ENCODE results near the gene DGCR2. TPM values are rescaled to one million over a fixed set of nuclear protein-coding genes. Genes with fewer than 3 reads are reported as not detected.

DGCR2 gene
- total RNA-seq, 2 experiments from 2014 or later, result 30.5 to 34.2 TPM

DNA sequence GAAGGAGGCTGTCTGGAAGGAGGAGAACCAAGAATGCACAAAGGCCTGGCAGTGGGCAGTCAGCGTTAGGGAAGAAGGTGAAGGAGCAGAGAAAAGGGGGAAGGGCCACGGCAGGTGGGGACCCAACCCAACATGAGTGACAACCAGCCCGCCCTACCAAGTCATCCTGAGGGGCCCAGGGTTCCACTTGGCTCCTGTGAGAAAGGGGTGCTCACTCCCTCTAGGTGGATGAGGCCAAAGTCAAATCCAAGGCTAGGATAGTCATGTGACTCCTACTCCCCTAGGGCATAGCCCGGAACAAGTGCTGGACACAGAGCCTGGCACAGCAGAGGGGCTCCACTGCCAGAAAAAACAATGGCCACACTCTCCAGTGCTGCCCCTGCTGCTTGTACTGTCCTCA, 2.2 kb upstream of the DGCR2 start:
- CTCF ChIA-PET, result no interaction called here
- no peak overlapping the region for H3K4me3 Mint-ChIP-seq
- no peak overlapping the region for H3K27ac Mint-ChIP-seq
- no peak for ATAC-seq
- H3K27me3 Mint-ChIP-seq (ENCODE audit: low read depth), result no peaks in the 10 kb centered on the region
- no peaks in the 10 kb centered on the region for H3K9me3 Mint-ChIP-seq (ENCODE audit: insufficient read depth)
- no peak for DNase-seq
- POLR2A ChIA-PET, result no interaction called here
- H3K36me3 Mint-ChIP-seq (ENCODE audit: low read depth), result peaks cover 5% of the 10 kb centered on the region
- peaks cover 27% of the 10 kb centered on the region for H3K4me1 Mint-ChIP-seq (ENCODE audit: low read depth)

DNA sequence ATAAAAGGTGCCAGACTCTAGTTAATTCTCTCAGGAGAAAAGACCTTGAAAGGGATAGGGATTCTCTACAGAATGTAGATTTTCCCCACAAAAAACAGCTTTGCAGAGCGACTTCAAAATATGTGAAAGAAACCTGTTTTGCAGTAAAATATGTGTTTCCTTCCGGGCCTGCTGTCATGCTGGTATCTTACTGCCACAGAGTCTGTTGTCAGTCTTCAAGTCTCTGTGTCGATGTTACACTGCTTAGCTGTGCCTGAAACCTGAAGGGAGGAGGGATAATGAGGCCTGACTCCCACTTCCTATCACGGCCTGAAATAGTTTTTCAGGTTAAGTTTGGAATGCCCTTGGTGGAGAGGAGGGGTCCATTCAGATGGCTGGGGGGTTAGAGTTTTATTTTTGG, 1.7 kb upstream of the DGCR2 start:
- Mint-ChIP-seq H3K9me3 (ENCODE audit: insufficient read depth) (no peaks in the 10 kb centered on the region), H3K36me3 (ENCODE audit: low read depth) (peaks cover 6% of the 10 kb centered on the region), H3K27me3 (ENCODE audit: low read depth) (no peaks in the 10 kb centered on the region), H3K4me1 (ENCODE audit: low read depth) (peaks cover 31% of the 10 kb centered on the region), H3K27ac (no peak overlapping the region), H3K4me3 (no peak overlapping the region)
- POLR2A ChIA-PET, result interaction anchor here (3.2 kb wide), 1 partner anchor 20 kb away, joined by 20 read pairs; the partner anchor contains the start of gene ESS2
- CTCF ChIA-PET, result no interaction called here
- ATAC-seq, result no peak
- DNase-seq, result no peak

DNA sequence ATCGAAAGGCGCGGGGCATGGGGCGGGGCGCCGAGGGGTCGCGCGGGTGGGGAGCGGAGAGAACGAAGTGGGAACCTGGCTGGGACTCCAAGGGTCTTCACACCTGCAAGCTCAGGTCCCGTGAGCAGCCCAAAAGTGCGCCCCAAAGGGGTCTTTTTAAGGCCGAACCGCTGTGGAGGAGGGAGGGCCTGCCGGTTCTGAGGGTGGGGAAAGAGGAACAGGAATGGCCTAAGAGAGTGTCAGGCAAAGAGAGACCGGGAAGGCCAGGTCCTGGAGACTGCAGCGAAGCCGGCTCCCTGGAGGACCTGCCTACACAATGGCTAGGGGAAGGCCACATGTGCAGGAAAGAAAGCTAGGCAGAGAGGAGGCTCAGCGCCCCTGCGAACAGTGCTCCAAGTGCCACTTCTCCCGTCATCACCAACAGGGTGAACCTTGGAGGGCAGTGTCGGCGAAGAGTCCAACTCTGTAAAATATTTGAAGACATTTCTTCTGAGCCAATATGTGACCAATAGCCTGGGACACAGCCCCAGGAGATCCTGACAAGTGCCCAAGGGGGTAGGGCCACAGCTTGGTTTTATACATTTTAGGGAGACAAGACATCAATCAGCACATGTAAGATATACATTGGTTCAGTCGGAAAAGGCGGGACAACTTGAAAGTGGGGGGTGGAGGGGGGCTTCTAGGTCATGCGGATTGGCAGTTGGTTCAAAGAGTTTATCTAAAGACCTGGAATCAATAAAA, 710 bp upstream of the DGCR2 start:
- ChIA-PET CTCF (interaction anchor here (0.6 to 2.4 kb wide), 4 partner anchors 12 to 22 kb away, joined by 3 to 12 read pairs (median 10); partner anchors contain the start of gene ESS2), POLR2A (interaction anchor here (0.6 to 3.2 kb wide), 5 partner anchors 12 to 356 kb away, joined by 3 to 20 read pairs (median 3); partner anchors contain the start of genes CDC45, ESS2 and UFD1)
- Mint-ChIP-seq H3K4me3 (peak overlapping the region; percentile 81), H3K36me3 (ENCODE audit: low read depth) (peaks cover 9% of the 10 kb centered on the region), H3K27me3 (ENCODE audit: low read depth) (no peaks in the 10 kb centered on the region), H3K9me3 (ENCODE audit: insufficient read depth) (no peaks in the 10 kb centered on the region), H3K4me1 (ENCODE audit: low read depth) (peaks cover 40% of the 10 kb centered on the region), H3K27ac (peak overlapping the region; percentile 78)
- ATAC-seq (no peak), DNase-seq (no peak)

DNA sequence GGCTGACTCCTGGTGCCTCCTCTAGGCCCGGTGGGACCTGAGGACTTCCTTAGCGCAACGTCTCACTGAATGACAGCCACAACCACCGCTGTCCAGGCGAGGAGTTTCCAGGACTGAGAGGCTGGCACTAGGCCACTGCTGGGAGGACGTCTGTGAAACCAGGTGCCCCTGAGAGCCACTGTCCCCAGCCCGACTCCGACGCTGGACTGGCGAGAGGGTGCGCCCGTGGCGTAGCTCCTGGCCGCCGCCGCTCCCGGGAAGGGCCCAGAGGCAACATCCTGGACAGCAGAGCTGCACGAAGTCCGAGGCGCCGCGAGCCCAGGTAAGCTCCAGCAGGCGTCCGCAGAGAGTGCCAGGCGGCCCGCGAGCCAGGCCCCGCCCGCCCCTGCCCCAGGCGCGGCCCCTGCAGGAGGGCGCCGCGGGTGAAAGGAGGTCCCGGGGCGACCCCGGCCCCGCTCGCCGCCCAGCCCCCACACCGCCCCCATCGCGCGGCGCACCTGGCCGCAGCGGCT, 525 bp downstream of the DGCR2 start:
- no peaks in the 10 kb centered on the region for H3K9me3 Mint-ChIP-seq (ENCODE audit: insufficient read depth)
- peaks cover 9% of the 10 kb centered on the region for H3K36me3 Mint-ChIP-seq (ENCODE audit: low read depth)
- peak overlapping the region; percentile 67 for H3K27ac Mint-ChIP-seq
- H3K27me3 Mint-ChIP-seq (ENCODE audit: low read depth), result no peaks in the 10 kb centered on the region
- CTCF ChIA-PET, result interaction anchor here (1.8 to 2.4 kb wide), 3 partner anchors 11 to 23 kb away, joined by 10 to 12 read pairs (median 11); partner anchors contain the start of gene ESS2
- peak; percentile 38 for ATAC-seq
- peaks cover 50% of the 10 kb centered on the region for H3K4me1 Mint-ChIP-seq (ENCODE audit: low read depth)
- H3K4me3 Mint-ChIP-seq, result peak overlapping the region; percentile 89
- POLR2A ChIA-PET, result interaction anchor here (0.6 to 3.2 kb wide), 5 partner anchors 11 to 1483 kb away, joined by 3 to 20 read pairs (median 4); partner anchors contain the start of genes CDC45, ESS2 and UFD1
- DNase-seq, result peak; percentile 44

DNA sequence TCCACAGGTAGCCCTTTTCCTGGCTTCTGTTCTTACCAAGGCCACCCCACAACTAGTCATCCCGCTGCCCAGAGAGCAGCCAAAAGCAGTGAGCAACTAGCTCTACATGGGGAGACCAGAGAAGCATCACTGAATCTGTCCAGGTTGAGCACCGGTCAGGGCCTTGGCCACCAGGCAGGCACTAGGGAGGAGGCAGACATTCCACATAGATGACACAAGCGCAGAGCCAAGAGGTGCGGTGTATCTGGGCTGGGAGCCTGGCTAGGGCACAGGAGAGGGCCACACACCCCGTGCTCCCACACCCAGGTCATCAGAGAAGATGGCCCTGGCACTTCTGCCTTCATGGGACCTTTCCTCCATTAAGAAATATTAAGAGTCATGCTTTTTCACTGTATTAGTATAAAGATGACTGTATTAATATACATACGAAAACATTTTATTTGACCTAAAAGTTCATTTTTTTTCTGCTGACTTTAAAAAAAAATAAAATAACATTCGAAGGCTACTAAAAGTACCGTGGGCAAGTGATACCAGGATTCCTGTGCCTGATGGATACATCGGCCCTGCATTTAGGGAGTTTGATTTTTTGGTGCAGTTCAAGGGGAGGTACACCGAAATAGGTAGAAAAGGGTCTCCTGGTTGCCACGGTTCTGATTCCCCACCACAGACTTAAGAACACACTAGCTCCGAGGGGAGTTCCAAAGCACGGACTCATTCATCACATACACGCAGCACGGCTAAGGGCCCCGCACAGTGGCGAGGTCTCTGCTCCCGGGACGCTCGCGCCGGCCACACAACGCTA, 1.2 kb downstream of the DGCR2 start:
- ChIA-PET POLR2A (interaction anchor here (0.6 to 3.2 kb wide), 4 partner anchors 10 to 1482 kb away, joined by 3 to 20 read pairs (median 10); partner anchors contain the start of gene ESS2), CTCF (interaction anchor here (1.9 to 2.4 kb wide), 2 partner anchors 10 to 24 kb away, joined by 11 to 12 read pairs; partner anchors contain the start of gene ESS2)
- DNase-seq (no peak), ATAC-seq (peak; percentile 12)
- H3K9me3 Mint-ChIP-seq (ENCODE audit: insufficient read depth), result no peaks in the 10 kb centered on the region
- no peaks in the 10 kb centered on the region for H3K27me3 Mint-ChIP-seq (ENCODE audit: low read depth)
- peak overlapping the region; percentile 70 for H3K27ac Mint-ChIP-seq
- H3K36me3 Mint-ChIP-seq (ENCODE audit: low read depth), result peaks cover 9% of the 10 kb centered on the region
- peak overlapping the region; percentile 89 for H3K4me3 Mint-ChIP-seq
- H3K4me1 Mint-ChIP-seq (ENCODE audit: low read depth), result peaks cover 51% of the 10 kb centered on the region

DNA sequence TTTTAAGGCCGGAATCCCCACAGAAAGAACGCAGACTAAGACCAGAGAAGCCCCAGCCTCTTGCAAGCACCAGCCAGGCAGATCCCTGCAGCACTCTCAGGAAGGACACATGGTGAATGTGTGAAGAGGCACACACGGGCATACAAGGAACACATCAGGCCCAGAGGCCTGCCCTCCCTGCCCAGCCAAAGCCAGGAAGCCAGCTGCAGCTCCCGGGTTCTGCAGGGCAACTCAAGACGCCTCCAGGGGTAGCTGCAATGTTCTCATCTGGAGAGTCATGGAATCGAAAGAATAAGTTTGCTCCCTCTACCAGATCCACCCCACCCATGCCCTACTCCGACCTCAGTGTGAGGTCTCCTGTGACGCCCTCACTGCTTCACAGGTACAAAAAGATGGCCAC, 2.3 kb downstream of the DGCR2 start:
- CTCF ChIA-PET, result no interaction called here
- POLR2A ChIA-PET, result interaction anchor here (1.5 kb wide), 1 partner anchor 10 kb away, joined by 5 read pairs; no protein-coding TSS in a partner anchor
- H3K4me1 Mint-ChIP-seq (ENCODE audit: low read depth), result peaks cover 55% of the 10 kb centered on the region
- H3K4me3 Mint-ChIP-seq, result peak overlapping the region; percentile 89
- H3K9me3 Mint-ChIP-seq (ENCODE audit: insufficient read depth), result no peaks in the 10 kb centered on the region
- ATAC-seq, result no peak
- DNase-seq, result no peak
- H3K27me3 Mint-ChIP-seq (ENCODE audit: low read depth), result no peaks in the 10 kb centered on the region
- peak overlapping the region; percentile 33 for H3K27ac Mint-ChIP-seq
- peaks cover 10% of the 10 kb centered on the region for H3K36me3 Mint-ChIP-seq (ENCODE audit: low read depth)

DNA sequence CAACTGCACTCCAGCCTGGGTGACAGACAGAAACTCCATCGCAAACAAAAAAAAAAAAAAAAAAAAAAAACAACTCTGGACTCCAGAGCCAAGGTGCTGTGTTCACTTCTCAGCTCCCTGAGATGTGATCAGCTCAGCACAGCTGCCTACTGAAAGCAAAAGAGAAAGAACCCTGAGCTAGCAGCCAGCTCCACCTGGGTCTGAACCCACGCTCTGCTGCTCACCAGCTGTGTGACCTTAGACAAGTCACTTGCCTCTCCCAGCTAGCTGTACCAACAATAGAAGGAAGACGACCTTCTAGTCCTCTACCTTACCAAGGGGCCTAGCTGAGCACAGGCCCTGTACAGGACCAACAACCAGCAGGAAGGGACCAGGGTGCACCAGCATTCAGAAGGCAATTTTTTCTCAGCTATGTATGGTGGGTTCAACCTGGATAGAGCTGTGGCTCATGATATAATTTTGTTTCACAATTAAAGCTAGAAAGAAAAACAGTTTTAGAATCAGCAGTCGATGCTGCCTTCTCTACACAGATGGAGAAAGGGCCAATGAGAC, 3.8 kb downstream of the DGCR2 start:
- H3K4me1 Mint-ChIP-seq (ENCODE audit: low read depth), result peaks cover 59% of the 10 kb centered on the region
- no peaks in the 10 kb centered on the region for H3K27me3 Mint-ChIP-seq (ENCODE audit: low read depth)
- no peak overlapping the region for H3K4me3 Mint-ChIP-seq
- H3K36me3 Mint-ChIP-seq (ENCODE audit: low read depth), result peaks cover 14% of the 10 kb centered on the region
- no peak for ATAC-seq
- no peak overlapping the region for H3K27ac Mint-ChIP-seq
- no peaks in the 10 kb centered on the region for H3K9me3 Mint-ChIP-seq (ENCODE audit: insufficient read depth)
- POLR2A ChIA-PET, result no interaction called here
- DNase-seq, result no peak
- CTCF ChIA-PET, result interaction anchor here (1.0 to 1.7 kb wide), 3 partner anchors 8 to 26 kb away, joined by 3 to 6 read pairs (median 3); partner anchors contain the start of gene ESS2

DNA sequence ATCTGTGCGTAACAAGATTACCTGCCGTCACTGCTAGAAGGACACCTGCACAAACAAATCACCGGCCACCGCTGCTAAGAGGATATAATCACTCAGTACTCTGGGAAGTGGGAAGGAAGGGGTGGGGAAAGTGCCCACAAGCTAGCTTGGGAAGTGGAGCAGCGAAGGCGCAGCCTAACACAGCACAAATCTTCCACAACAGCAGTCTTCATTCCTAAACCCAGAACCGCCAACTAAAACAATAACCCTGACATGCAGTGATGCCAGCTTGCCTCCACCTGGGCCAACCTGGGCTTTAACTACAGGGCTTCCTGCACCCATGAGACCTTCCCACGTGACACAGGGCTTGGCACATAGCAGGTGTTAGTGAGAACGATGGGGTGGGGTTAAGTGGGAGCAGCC, 5.1 kb downstream of the DGCR2 start:
- H3K9me3 Mint-ChIP-seq (ENCODE audit: insufficient read depth), result no peaks in the 10 kb centered on the region

DNA sequence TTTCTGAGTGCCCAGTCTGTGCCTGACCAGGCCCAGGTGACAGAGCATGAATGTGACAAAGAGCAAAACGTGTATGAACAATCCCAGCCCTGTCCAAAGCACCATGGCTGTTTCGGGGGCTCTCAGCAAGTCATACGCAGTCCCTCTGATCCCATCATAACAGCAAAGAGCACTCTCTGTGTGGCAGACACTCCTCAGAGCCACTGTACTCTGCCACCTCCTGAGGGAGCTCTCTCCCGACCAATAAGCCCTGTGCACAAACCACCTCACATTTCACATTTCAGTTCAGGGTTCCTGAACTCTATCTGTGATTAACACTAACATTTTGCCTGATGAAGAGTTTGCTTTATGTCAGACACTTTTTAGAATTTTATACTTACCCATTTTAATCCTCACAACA, 6.6 kb downstream of the DGCR2 start:
- H3K27me3 Mint-ChIP-seq (ENCODE audit: low read depth), result no peaks in the 10 kb centered on the region
- ATAC-seq (no peak), DNase-seq (no peak)
- ChIA-PET CTCF (interaction anchor here (0.7 to 1.1 kb wide), 2 partner anchors 9 to 28 kb away, joined by 3 to 7 read pairs; partner anchors contain the start of gene ESS2), POLR2A (no interaction called here)
- H3K9me3 Mint-ChIP-seq (ENCODE audit: insufficient read depth), result no peaks in the 10 kb centered on the region
- H3K4me3 Mint-ChIP-seq, result no peak overlapping the region
- peaks cover 57% of the 10 kb centered on the region for H3K4me1 Mint-ChIP-seq (ENCODE audit: low read depth)
- peaks cover 18% of the 10 kb centered on the region for H3K36me3 Mint-ChIP-seq (ENCODE audit: low read depth)
- no peak overlapping the region for H3K27ac Mint-ChIP-seq

More for the DNA sequence above, 5.1 kb downstream of the DGCR2 start:
- DNase-seq, result no peak
- H3K27me3 Mint-ChIP-seq (ENCODE audit: low read depth), result no peaks in the 10 kb centered on the region
- peak overlapping the region; percentile 25 for H3K27ac Mint-ChIP-seq
- peaks cover 18% of the 10 kb centered on the region for H3K36me3 Mint-ChIP-seq (ENCODE audit: low read depth)
- CTCF ChIA-PET, result interaction anchor here (0.6 to 1.3 kb wide), 2 partner anchors 9 to 28 kb away, joined by 3 read pairs; partner anchors contain the start of gene ESS2
- H3K4me1 Mint-ChIP-seq (ENCODE audit: low read depth), result peaks cover 56% of the 10 kb centered on the region
- POLR2A ChIA-PET, result no interaction called here
- ATAC-seq, result no peak
- no peak overlapping the region for H3K4me3 Mint-ChIP-seq

DNA sequence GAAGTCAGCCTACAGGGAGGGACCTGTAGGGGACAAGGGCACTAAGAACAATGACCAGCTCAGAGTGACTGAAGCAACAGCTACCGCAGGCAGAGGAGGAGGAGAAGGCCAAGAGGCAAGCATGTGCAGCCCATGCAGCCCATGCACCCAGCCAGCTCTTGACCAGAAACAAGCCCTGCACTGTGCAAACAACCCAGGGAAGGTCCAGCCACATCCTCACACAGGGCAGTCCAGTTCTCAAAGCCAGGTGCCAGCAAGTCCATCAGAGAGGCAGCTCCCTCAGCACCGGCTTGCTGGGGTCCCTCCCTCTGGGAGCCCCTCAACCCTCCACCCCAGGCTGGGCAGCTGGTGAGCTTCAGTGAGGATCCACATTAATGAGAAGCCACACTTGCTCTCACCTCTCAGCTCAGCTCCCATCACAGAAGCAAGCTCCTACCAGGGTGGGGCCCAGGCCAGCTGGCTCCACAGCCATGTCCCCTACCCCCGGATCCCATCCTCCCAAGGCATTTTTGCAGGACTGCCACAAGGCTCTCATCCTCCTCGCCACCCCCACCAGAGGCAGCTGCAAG, 7.1 kb downstream of the DGCR2 start:
- Mint-ChIP-seq H3K9me3 (ENCODE audit: insufficient read depth) (no peaks in the 10 kb centered on the region), H3K4me1 (ENCODE audit: low read depth) (peaks cover 55% of the 10 kb centered on the region), H3K4me3 (no peak overlapping the region), H3K36me3 (ENCODE audit: low read depth) (peaks cover 15% of the 10 kb centered on the region), H3K27ac (no peak overlapping the region), H3K27me3 (ENCODE audit: low read depth) (no peaks in the 10 kb centered on the region)
- POLR2A ChIA-PET, result no interaction called here
- ATAC-seq, result no peak
- CTCF ChIA-PET, result interaction anchor here (0.7 to 1.1 kb wide), 2 partner anchors 8 to 29 kb away, joined by 3 to 7 read pairs; partner anchors contain the start of gene ESS2
- DNase-seq, result no peak

DNA sequence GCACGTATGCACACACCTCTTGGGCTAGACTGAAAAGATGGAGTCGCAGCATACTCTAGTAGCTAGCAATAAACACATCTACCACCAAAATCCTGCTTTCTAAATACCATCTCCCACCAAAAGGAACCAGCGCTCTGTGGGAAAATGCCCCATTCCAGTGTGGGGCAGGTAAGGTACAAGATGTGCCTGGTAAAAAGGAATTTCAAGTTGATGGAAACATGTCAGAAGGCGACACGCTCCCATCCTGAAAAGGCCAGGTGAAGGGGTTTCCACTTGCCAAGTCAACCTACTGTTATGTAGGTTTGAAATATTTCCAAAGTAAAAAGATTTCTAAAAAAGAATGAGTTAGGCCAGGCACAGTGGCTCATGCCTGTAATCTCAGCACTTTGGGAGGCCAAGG, 8.8 kb downstream of the DGCR2 start:
- no peak for DNase-seq
- peaks cover 12% of the 10 kb centered on the region for H3K36me3 Mint-ChIP-seq (ENCODE audit: low read depth)
- no peaks in the 10 kb centered on the region for H3K9me3 Mint-ChIP-seq (ENCODE audit: insufficient read depth)
- no peaks in the 10 kb centered on the region for H3K27me3 Mint-ChIP-seq (ENCODE audit: low read depth)
- no peak for ATAC-seq
- no peak overlapping the region for H3K4me3 Mint-ChIP-seq
- no peak overlapping the region for H3K27ac Mint-ChIP-seq
- ChIA-PET CTCF (no interaction called here), POLR2A (no interaction called here)
- peaks cover 56% of the 10 kb centered on the region for H3K4me1 Mint-ChIP-seq (ENCODE audit: low read depth)

All from activated CD8-positive, alpha-beta T cell treated with anti-CD3 and anti-CD28 coated beads, Interleukin-2, amount 10 ng/mL, durations not matched to agents 7 days and 5 days (primary cell).